NCI-H2107 treated with DMSO at 0.1 percent for 48 hours (cell line): ENCODE results near the gene ZBTB20.

Source experiments
- DNase-seq: peaks from one replicate; lab custom pipeline; 2025; ENCODE audit not compliant: unreplicated experiment; lab: John Stamatoyannopoulos, UW

Gene ZBTB20

DNA sequence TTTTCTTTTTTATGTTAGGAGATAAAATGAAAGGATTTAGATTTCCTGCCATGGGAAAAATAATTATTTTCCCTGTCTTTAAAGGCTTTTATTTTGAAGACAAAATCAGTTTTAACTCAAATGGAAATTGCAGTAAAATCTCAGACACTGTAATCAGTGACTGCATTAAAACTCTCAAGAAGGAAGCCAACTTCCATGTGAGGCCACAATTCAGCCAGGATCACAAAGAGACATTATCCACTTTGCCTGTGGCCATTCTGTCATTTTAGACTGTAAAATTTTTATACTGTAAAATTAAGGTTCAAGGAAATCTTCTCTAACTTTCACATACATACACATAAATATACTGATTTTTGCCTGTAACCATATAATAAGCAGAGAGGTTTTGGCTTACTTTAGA lies 549.2 kb downstream of the ZBTB20 start:
- no peak for DNase-seq

DNA sequence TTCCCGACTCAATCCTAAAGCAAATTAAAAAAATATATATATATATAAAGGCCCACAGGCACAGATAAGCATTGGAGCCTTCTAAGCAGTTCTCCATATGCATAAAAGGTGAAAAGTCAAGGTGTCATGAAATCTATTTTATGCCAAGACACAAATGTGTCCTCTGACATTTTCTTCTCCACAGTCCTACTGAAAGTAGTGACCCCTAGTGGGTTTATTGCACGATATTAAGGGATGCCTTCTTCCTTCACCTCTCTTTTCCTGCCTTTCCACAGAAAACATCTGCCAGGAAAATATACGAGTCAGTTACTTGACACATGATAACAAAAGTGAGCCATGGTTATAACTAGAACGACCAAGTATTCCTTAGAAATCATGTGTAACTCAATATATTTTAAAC lies 550.1 kb downstream of the ZBTB20 start:
- DNase-seq = no peak

DNA sequence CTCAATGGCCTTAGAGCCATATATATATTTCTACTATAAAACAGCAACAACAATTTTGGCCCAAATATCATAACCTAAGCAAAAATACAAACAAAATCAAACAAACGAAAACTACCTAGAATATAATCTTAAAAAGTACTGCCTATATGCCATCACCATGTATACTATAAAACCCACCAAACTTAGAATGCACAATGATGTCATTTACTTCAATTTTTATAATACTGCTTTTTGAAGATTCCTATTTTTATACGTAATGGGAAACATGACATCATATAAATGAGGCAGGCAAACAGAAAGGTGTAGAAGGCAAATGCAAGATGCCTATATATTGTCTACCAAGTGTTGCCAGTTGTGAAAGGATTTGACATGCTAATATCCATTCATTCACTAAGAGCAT lies 550.9 kb downstream of the ZBTB20 start:
- DNase-seq = no peak

DNA sequence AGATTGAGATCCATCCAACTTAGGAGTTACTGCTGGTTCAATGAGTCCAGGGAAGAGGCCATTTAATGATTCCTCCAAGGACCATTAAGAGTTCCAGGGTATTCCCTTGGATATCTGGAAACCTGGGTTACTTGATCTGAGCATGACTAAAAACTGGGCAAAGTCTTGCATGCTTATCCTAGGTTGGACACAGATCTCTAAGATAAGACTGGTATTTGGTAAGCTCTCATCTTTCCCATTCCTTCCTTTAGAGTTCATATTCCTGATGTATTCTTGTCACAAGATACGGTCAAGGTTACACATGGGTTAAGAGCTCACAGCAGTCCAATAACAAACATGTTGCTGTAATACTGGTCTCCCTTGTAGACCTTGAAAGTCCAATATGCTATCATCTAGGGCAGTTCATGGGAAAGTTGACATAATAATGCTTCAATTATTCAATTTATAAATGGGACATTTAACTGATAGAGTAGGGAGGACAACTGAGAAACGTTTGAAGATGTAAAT lies 551.5 kb downstream of the ZBTB20 start:
- DNase-seq = no peak

DNA sequence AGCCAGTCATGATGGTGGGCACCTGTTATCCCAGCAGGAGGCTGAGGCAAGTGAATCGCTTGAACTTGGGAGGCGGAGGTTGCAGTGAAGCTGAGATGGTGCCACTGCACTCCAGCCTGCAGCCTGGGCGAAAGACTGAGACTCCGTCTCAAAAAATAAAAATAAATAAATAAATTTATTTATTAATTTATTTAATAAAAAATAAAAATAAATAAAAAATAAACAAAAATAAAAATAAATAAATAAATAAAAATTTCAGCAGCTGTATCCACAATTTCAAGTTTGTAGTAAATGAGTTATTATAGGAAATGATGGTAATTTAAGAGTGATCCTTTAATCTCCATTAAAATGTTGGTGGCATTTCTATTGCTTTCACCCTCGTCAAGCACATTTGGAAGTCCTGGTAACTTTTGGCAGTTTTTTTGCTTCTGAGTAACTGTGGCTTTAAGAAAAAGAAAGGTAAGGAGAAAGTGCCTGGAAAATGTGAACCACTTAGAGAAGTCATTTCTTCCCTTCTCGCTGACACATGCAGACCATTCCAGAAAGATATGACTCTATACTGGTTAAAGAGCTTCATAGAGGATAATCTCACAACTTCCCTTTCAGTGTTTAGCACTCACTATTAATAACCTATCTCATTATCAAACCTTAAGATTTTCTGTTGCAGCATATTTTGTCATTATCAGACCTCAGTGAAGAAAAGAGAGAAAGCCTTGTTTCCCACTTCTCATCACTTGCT lies 556.6 kb downstream of the ZBTB20 start:
- DNase-seq = no peak

DNA sequence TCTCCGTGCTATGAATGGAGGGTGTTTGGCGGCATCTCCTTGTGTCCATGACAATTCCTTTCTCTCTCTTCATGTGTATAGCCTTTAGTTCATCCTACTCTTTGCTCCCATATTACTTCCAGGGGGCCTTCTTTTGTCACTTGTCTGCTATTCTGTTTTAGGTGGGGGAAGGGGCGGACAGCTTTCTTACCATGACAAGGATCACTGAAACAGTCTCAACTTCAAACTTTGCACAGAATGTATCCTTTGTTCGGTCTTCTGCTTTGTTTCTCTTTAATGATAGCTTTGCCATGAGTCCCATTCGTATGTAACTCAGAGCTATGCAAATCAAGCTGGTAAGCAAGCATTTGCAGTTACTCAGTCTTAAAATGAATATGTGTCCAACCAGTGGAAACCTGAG lies 559.1 kb downstream of the ZBTB20 start:
- DNase-seq = no peak

DNA sequence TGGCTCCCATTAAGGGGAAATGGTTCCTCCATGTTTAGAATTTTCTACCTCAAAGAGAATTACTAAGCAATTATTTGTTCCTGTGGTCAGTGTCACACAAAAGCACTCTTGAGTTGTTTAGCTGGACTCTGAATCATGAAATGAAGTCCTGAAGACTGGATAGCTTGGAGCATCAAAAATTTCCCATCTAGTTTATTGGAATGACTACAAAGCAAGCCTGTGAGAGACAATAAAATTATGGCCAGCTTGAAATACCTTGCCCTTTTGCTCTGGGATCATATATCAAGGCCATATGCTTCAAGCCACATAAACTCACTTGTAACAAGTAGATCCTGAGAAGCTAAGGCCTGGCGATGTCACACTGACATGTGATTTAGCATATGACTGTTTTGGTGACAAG lies 561.0 kb downstream of the ZBTB20 start:
- DNase-seq = no peak

DNA sequence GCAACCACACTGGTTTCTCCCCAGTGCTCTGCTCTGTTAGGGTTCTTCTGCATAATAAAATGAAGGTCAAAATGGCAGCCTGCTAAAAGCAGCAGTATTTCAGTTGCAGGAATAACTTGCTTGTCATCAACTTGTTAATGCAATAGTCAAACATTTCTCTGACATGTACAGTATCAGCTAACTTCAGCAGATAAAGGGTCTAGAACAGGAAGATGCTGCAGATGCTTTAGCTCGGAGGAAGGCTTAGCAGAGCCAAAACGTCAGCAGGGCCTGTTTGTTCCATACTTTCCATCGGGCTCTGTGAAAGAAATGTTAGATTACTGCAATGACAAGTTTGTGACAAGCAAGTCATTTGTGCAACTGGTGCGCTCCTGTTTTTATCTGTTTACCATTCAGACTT lies 561.4 kb downstream of the ZBTB20 start:
- DNase-seq = no peak

DNA sequence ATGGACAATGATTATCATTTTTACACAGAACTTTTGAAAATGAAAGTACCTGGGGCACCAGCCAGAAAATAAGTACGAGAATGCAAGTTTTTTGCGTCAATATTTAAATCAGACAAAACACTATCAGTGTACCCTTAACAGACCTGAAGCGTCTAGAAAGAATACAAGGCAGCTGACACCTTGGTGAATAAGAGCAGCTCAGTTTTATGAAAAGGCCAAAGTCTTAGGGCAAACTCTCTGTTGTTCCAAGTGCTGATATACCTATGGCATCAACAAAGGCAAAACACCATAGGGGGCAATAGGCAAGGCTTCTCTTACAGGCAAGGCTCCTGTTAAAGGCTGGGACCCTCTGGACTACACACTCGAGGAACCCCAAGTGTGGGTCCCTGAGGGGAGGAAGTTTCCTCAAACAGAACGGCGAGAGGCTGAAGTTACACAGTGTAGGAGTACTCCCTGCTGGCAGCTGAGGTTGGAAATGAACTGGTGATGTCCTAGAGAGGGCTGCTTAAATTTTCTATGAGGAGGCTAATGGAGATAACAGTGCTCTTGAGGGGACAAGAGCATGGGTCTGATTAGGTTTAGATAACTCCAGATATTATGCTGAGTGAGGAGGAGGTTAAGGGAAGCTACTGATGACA lies 562.2 kb downstream of the ZBTB20 start:
- no peak for DNase-seq

DNA sequence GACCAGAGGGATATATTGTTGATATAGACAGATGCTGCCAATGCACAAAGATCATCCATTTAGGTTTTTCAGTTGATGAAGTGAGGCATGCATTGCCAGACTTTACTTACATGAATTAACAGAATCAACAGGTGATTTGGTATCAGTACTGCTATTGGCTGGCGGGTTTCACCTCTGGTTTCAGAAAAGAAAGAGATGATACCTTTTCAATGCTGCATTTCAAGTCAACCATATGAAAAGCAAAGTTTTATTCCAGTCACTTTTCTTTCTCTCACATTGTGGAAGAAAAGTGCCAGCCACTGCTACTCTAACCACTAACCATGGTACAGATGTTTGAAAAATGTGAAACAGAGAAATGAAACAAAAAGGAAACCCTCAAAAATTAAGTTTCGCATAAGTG lies 564.2 kb downstream of the ZBTB20 start:
- no peak for DNase-seq

DNA sequence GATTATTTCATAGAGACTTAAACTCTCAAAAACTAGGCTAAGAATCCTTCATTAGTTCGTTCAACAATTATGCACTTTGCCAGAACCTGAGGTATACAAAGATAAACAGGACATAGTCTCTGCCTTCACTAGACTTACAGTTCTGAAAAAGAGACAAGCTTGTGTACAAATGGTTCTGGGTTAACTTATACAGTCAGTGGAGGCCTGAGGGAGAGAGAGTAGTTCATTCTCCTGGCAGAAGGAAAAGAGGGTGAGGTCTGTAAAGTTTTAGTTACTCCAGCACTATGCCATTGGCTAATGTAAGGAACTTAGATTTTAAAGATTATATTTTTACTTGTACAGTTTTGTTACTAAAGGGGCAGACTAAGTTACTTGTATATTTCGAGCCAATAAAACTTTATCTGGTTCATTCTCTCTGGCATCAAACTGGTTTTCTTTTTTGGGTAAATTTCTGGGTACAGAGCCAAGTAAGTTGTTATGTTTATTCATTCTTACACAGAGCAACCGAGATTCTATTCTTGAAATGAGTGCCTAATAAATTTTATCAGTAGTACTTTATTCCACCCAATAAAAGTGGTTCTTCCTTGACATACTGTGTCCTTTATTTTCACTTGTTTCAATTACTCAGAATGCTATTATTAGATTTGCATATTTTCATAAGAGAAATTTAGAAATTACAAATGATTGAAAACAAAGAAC lies 574.6 kb downstream of the ZBTB20 start:
- DNase-seq = no peak

DNA sequence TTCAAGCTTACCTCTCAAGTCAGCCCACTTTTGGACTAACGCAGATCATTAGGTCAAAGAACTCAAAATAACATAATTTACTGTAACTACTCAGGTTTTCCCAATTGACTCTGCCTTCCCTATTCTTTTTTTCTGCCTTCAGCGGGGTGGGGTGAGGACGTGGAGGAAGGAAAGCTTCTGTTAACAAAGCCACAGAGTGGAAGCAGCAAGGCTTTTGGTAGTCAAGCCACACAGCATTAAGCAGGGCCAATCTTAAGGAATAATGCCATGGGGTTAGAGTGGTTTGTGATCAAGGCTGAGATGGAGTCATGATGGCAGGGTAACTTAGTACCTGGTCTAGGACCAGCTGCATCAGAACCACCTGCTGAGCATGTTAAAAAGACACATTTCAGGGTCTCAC lies 575.7 kb downstream of the ZBTB20 start:
- DNase-seq = no peak

DNA sequence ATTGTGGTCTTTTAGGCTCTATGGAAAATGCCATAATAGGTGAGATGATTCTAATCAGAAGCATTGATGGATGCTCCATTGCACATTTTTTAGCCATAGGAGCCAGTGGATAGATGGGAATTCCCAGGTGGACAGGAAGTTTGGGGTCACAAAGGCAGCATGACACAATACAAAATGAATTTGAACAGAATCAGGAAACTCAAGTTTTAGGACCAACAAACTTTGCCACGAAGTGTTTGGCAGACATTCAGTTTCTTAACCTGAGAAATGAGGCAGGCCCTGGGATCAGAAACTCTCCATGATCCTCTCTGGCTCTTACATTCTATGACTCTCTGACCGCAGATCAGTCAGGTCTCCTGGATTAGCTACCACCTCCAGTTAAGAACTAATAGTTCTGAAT lies 577.9 kb downstream of the ZBTB20 start:
- no peak for DNase-seq

DNA sequence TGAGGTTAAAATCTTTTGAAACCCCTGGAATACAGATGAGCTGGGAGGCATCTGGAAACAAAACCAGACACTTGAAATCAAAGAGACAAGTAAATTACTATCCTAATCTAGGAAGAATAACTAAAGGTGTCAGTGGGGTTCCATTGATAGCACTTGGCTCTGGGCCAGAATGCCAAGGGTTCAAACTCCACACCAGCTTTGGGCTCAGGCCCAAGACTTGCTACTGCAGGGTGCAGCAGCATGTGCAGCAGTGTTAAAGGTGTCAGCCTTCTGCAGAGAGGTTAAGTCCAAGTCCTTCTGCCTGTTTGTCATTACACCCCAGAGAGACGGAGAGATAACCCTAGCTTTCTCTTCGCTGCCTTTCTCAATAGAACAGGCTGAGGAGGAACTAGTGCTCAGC lies 579.3 kb downstream of the ZBTB20 start:
- DNase-seq = no peak

DNA sequence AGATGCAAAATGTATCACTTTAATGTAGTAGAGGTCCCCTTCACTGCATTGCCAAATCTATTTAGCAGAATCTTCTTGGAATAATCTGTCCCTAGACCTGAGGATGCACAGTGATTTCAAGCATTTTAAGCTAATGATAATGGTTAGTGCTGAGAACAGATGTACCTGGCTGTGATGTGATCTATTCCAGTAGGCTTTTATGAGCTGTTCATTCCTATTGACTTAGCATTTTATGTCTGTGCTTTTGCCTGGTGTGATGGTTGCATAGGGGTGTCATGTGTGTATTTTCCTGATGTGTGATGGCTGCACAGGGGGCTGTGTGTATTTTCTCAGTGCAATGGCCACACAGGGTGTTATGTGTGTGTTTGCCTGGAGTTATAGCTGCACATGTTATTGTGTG lies 580.3 kb downstream of the ZBTB20 start:
- no peak for DNase-seq

DNA sequence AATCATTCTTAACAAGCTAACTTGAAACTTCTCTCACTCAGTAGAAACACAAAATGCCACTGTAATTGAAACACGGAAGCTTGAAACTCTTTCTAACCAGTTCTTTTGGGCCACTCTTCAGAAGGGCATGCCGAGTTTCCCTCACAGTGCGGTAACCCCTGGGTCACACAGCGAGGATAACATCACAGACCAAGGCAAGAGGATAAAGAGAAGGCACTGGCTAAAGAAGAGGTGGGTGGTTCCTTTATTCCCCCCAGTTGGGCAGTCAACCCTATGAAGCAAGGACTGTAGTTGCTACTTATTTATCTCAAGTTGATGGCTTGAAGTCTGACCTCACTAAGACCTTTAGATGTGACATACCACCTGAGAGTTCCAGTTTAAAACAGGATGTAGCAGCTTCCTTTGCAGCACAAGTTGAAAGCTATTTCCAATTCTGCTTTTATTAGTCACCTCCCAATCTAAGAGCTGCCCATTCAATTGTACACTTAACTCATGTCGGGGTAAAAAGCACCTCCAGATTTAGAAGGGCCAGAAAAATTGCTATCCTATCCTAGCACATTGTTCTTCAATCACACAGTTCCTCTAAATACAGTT lies 580.8 kb downstream of the ZBTB20 start:
- DNase-seq = no peak

DNA sequence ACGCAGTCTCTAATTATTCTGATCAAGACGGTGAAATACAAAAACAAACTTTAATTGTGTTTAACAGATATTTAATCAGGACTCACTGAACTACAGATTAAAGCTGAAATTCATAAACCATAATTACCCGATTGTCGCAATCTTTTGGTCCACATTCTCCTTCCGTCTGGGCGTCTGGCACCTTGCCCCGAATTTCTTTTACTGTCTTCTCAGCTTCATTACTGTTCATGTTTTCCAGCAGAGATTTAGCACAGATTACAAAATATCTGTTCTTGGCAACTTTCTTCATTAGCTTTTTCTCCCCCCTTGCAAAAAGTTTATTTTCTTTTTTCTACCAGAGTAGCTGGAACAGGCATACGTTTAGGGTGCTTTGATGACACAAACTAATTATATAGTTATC lies 581.9 kb downstream of the ZBTB20 start:
- no peak for DNase-seq

DNA sequence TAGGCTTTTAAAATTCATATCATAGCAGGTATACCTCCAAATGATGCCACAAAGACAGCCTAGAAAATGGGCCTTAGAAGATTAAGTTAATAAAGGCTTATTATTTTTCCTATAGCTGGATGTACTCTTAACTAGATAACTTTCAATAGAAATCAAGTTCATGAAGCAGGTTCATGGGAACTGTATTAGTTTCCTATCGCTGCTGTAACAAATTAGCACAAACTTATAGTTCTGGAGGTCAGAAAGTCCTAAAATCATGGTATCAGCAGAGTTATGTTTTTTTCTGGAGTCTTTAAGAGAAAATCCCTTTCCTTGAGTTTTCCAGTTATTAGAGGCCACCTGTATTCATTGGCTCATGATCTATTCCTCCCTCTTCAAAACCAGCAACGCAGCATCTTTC lies 583.4 kb downstream of the ZBTB20 start:
- no peak for DNase-seq

DNA sequence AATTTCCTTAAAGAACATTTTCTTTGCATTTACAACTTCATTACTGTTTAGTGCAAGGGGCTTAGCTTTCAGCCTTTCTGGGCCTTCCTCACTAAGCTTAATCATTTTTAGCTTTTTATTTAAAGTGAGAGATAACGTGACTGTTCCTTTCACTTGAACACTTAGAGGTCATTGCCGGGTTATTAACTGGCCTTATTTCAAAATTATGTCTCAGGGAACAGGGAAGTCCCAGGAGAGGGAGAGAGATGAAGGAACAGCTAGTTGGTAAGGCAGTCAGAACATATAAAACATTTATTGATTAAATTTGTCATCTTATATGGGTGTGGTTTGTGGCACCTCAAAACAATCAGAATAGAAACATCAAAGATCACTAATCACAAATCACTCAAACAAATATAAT lies 584.5 kb downstream of the ZBTB20 start:
- no peak for DNase-seq

DNA sequence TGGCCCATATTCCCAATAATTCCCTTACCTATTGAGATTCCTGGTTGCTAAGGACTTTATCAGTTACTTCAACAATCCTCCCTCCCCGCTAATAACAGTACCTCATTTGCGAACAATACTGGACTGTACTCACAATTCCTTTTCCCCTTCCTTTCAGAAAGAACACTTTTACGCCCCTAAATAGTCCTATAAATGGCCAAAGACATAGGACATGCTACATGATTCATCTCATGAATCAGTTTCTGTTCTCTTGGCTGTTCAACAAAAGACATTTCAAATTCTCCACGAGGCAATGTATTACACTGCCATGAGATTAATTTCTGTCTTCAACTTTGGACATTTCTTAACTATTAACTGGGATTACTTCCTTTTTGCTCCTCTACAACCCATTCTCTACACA lies 588.8 kb downstream of the ZBTB20 start:
- no peak for DNase-seq

DNA sequence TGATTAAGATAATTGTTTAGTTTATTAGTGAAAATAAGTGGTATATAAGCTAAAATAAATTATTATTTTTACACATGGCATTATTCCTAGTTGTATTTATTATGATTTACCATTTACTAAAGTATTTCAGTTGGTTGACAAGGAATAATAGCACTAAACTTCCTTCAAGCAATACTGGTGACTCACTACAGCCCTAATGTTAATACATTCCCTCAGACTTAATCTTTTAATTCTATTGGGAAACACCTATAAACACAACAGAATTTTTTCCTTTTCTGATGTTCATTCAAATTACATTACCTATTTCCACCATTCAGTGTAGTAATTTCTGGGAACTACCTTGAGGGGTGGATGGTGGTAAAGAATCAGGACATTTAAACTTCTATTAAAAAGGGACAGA lies 589.3 kb downstream of the ZBTB20 start:
- DNase-seq = no peak

DNA sequence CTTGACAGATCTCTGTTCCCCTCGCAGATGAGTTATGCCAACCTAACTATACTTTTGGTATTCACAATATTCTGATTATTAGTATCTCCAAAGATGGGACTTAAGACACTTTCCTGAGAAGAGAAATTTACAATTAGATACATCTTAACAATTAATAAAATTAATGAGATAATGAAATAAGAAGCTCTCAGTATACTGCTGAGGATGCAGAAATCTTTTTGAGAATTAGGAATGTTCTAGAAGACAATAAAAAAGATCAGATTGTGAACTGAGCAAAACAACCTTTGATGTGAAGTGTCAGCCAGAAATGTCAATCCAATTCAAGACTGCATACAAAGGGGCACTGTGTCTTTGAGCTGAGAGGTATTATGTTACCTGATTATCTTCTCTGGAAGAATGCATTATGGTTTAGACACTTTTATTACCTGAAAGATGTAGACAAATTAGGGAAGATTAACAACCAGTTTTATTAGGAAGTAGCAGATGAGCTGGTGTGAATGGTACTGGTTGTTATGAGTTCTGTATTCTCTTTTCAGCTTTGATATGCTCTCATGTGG lies 590.4 kb downstream of the ZBTB20 start:
- DNase-seq = peak; percentile 12
